GM19467 (cell line): ENCODE measurements around the gene BRPF3.

Experiments used
- ATAC-seq: cut with Tn5 transposase; IDR thresholded peaks from one replicate; pipeline ENCODE4 v1.9.1; 2021; ENCODE audit warnings: mild to moderate bottlenecking, moderate library complexity; ENCODE audit not compliant: unreplicated experiment

BRPF3 gene

DNA sequence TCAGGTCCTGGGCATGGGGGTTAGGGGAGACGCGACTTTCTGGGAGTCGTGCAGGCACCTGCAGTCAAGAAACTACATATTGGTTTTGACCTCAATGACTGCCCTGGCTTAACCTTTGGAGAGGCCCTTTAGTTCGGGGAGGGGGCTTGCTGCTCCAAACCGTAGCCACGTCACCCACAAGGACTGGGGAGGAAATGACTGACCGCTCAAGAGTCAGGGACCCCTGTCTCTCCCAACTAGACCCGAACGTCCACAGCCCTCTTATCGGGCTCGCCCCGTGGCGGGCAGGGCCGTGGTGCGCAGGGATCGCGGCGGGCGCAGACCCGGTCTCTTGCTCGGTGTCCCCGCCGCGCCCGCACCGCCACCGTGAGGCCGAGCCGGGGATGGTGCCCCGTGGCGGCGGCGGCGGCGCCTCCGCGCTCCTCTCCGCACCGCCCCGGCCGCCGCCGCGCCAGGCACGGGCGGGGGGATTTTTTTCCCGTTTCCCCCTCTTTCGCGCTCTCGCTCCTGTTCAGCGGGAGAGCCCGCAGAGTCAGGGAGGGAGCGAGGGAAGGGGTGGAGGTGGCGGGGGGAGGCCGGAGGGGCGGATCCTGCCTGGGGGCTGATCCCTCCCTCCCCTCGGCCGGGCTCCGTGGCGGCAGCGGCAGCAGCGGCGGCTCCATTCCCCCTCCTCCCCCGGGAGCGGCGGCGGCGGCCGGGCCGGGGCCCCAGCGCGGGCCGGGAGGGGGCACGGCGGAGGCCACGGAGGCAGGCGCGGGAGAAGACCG, at the start of gene BRPF3:
Gene BRPF3 (plus strand): TSS at position 632 of the 767 bp plus-strand sequence. CDS start 3,579 bp downstream, outside the sequence.
- peak; percentile 40 for ATAC-seq

DNA sequence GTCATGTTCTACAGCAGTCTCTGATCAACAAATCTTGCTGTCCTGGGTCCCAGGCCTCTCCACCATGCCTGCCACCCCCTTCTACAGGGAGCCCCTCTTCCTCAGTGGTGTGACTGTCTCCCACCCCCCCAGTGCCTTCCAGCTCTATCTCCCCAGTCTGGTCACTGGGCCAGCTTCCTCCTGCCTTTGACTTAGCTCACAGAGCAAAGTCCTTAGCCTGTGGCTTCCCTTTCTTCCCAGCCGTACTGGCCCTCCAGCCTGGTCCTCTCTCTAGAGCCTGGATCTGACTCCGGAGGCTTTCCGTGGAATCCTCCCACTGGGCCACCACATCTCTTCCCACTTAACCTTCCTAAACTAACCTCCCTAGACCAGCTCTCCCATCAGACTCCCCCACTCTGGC, 49.2 kb upstream of the BRPF3 start:
- no peak for ATAC-seq

- no peak for ATAC-seq
Measured at GRCh38 chr6:36149476-36149875, 47.1 kb upstream of the BRPF3 start.

- ATAC-seq = no peak
Measured at GRCh38 chr6:36150283-36150682, 46.3 kb upstream of the BRPF3 start.

GRCh38 chr6:36154286-36154685, 42.3 kb upstream of the BRPF3 start:
- ATAC-seq = no peak

DNA sequence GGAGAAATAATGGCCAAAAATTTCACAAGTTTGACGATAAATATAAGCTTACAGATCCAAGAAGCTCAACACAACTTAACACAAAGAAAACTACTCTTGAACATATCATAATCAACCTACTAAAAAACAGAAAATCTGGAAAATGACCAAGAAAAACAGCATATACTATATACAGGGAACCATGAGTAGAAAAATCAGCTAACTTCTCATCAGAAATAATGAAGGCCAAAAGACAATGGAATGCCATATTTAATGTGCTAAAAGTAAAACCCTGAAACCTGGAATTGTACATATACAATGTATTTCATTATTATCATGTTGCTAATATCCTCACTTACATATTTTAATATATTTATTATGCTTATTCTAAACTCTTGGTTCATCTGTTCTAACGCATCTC, 40.9 kb upstream of the BRPF3 start:
- no peak for ATAC-seq

GRCh38 chr6:36160147-36160760, 36.3 kb upstream of the BRPF3 start:
- no peak for ATAC-seq

DNA sequence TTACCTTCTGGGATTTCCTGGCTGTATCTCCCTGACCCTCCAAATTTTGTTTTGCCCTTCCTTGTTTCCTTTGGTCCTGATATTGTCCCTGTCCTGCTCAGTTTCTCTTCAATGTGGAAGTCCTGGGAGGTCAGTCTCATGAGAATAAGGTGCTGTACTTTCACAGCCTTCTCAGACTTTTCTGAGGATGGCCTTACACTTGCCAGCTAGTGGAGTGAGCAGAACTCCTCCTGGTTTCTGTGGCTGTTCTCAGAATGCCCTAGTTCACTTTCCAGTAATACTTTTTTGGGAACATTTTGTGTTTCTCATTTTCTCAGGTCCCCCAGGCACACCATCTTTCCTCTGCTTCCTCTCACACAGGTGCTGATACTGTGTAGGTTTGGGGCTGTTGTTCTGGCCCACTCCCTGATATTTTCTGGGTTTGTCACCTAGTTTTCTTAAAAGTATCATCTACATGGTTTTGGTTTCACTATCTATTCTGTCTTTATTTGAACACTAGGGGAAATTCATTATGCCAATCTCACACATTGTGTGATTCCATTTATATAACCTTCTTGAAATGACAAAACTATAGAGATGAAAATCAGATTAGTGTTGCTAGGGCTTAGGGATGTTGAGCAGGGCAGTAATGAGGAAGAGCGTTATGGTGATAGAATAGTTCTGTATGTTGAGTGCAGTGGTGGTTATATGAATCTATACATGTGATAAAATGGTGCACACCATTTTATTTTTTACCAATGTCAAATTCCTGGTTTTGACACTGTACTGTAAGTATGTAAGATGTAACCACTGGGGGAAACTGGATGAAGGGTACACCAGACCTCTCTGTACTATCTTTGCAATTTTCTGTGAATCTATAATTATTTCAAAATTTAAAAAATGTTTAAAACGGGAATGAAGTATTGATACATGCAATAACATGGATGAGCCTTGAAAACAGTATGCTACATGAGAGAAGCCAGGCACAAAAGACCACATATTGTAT, 27.2 kb upstream of the BRPF3 start:
- no peak for ATAC-seq

GRCh38 chr6:36170704-36171103, 25.8 kb upstream of the BRPF3 start:
- no peak for ATAC-seq

DNA sequence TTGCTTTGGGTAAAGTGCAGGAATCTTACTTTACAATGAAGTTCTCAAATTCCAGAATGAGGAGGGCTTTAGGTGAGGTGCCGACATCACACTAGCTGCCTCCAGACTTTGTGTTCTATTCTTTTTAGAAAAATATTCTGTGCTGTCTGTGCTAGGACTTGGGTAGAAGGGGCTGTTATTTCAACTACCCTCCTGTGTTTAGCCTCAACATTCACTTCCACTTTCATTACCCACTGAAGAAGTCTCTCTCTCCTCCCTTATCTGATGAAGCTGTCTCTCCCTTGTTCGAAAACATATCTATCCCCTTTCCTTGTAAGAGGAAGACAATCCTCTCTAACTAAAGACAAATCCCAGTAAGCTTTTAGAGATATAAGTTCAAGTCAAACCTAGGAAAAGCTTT, 25.0 kb upstream of the BRPF3 start:
- ATAC-seq = no peak

- ATAC-seq = no peak
Measured at GRCh38 chr6:36177166-36177565, 19.4 kb upstream of the BRPF3 start.

DNA sequence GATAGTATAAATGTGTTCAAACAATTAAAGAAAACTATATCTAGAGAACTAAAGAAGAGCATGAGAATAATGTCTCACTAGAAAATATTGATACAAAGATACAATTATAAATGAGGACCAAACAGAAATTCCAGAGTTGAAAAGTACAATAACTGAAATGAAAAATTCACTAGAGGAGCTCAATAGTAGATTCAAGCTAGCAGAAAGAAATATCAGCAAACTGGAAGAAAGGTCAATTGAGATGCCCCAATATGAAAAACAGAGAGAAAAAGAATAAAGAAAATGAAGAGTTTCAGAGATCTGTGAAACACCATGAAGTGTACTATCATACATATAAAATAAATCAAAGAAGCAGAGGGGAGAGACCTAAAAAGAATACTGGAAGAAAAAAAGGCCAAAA, 18.0 kb upstream of the BRPF3 start:
- no peak for ATAC-seq

- ATAC-seq = no peak
Measured at GRCh38 chr6:36180126-36180525, 16.4 kb upstream of the BRPF3 start.

DNA sequence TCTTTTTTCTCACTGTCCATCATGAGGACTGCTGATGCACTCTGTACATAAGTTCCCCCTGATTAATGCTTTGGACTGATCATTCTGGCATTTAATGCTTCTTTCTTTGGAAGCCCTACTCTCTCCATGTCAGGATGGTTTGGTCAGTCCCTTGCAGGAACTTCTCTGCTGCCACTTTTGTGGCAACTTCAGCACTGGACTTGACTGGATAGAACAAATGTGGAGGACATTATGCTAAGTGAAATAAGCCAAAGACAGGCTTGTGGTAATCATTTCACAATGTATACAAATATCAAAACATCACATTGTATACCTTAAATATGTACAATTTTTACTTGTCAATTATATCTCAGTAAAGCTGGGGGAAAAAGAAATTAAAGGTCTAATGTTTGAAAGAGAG, 12.2 kb upstream of the BRPF3 start:
- ATAC-seq = no peak

- ATAC-seq = no peak
Measured at GRCh38 chr6:36186199-36186598, 10.3 kb upstream of the BRPF3 start.

GRCh38 chr6:36187446-36187845, 9.1 kb upstream of the BRPF3 start:
- no peak for ATAC-seq

GRCh38 chr6:36195471-36196112, 952 bp upstream of the BRPF3 start:
- no peak for ATAC-seq

GRCh38 chr6:36196880-36197548, 470 bp downstream of the BRPF3 start:
- ATAC-seq = peak; percentile 92

DNA sequence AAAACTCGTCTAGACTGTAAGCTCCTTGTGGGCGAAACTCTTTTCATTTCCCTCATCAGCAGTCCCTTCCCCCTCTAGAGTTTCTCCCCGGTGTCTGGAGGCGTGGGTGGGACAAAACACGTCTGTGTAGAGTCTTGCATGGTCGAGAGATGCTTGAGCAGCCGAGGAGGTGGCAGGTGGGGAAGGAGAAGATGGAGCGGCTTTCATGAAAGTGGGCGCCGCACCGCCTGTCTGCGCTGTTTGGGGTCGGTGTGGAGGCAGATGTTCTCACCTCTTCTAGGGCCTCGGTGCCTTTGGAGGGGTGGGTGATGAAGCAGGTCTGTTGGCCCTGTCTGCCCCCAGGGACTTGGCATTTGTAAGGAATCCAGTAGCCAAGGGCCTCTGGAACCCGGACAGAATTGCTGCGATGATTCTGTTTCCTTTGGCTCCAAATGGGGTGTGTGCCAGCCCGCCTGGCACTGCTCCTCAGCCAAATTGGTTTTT, 1.2 kb downstream of the BRPF3 start:
- no peak for ATAC-seq

- no peak for ATAC-seq
Measured at GRCh38 chr6:36198986-36199385, 2.4 kb downstream of the BRPF3 start.
